Measurements from ENCODE around the gene NBPF1. TPM values are rescaled to one million over a fixed set of nuclear protein-coding genes. Genes with fewer than 3 reads are reported as not detected.
"Not testable (repeated sequence)": the region's sequence is repeated elsewhere in the genome, so short reads cannot be mapped to it uniquely, and the experiment has no call there.

The NBPF1 gene
- total and polyA plus RNA-seq, 10 donors, result 1.3 to 60.7 (median 30.2) TPM

DNA sequence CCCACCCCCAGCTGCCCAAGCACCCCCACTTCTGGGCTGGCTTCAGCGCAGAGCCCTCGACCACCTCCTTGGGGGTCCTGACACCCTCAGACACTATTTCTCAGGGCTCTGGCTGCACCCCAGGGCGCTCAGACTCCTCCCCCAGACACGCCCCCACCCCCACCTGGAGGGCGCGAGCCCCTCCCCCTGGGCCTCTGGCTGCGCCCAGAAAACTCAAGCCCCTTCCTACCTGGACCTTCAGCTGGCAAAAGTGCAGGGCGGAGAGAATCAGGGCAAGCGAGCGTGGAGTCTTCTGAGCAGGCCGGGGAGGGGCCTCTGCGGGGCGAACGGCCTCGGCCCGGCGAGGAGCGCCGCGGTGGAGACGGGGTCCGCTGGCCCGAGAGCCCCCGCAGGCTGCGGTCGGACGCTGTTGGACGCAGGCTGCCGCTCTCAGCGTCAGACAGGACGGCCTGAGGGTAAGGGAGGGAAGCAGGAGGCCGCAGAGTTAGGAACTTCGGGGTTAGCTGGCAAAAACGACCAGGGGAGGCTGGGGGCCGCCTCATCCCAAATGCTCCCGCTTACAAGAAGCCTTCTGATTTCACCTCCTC lies 17.4 kb upstream of the NBPF1 start:
- intact Hi-C loops (cut with DNase I; ENCODE audit: low total_unique reads), result no loop called here
- Histone ChIP-seq H3K27ac (no peak overlapping the region), H3K4me3 (no peak overlapping the region), H3K4me1 (peaks cover 0 to 2% (median 0%) of the 10 kb centered on the region in 6 donors), H3K36me3 (peaks cover 19 to 100% (median 85%) of the 10 kb centered on the region in 6 donors), H3K27me3 (replicated peaks in 1 of 7) (no peaks in the 10 kb centered on the region), H3K9me3 (no peaks in the 10 kb centered on the region)
- WGBS, 5 donors, result 94 to 97% (median 95%) methylated on average over 36 of the region's 36 CpGs
- peak; percentile 83 for DNase-seq
- TF ChIP-seq POLR2A (IDR thresholded peaks at IDR 0.05), result no peak
- peak in 2 of 3 donors; percentile 30 to 47 for TF ChIP-seq POLR2AphosphoS5 (IDR thresholded peaks at IDR 0.05)

GRCh38 chr1:16629916-16630530 lies 16.7 kb upstream of the NBPF1 start:
- H3K4me1 ChIP-seq; H3K9me3 ChIP-seq; H3K4me3 ChIP-seq; H3K27ac ChIP-seq; H3K27me3 ChIP-seq (replicated peaks in 1 of 7); intact Hi-C loops (cut with DNase I; ENCODE audit: low total_unique reads): not testable (repeated sequence)
- H3K36me3 ChIP-seq, result peaks cover 22 to 100% (median 93%) of the 10 kb centered on the region in 6 donors
- peak; percentile 78 for DNase-seq
- 94 to 98% (median 97%) methylated on average over 21 of the region's 21 CpGs for WGBS, 5 donors

- 87 to 93% (median 91%) methylated on average over 19 of the region's 19 CpGs for WGBS, 5 donors
- Histone ChIP-seq H3K4me1 (no peaks in the 10 kb centered on the region), H3K9me3 (no peaks in the 10 kb centered on the region), H3K4me3 (peak overlapping the region in 2 of 8 donors; percentile 0 to 41), H3K36me3 (peaks cover 29 to 100% (median 95%) of the 10 kb centered on the region in 6 donors), H3K27me3 (replicated peaks in 1 of 7) (no peaks in the 10 kb centered on the region), H3K27ac (peak overlapping the region in 1 of 8 donors; percentile 13)
- DNase-seq, result peak; percentile 83
- intact Hi-C loops (cut with DNase I; ENCODE audit: low total_unique reads), result no loop called here
- peak; percentile 26 to 59 (median 32) for TF ChIP-seq POLR2AphosphoS5 (IDR thresholded peaks at IDR 0.05)
- no peak for TF ChIP-seq POLR2A (IDR thresholded peaks at IDR 0.05)
These were observed 15.2 kb upstream of the NBPF1 start for GRCh38 chr1:16628361-16629111.

- H3K36me3 ChIP-seq, result peaks cover 26 to 100% (median 94%) of the 10 kb centered on the region in 6 donors
- DNase-seq, result not testable (repeated sequence)
These were observed 13.1 kb upstream of the NBPF1 start for GRCh38 chr1:16626409-16626983.

GRCh38 chr1:16625497-16626408 lies 12.4 kb upstream of the NBPF1 start:
- Histone ChIP-seq H3K27me3 (replicated peaks in 1 of 7) (no peaks in the 10 kb centered on the region), H3K4me1 (peaks cover 0 to 5% (median 0%) of the 10 kb centered on the region in 6 donors), H3K4me3 (no peak overlapping the region), H3K36me3 (peaks cover 19 to 99% (median 89%) of the 10 kb centered on the region in 6 donors), H3K27ac (no peak overlapping the region), H3K9me3 (no peaks in the 10 kb centered on the region)
- 90 to 93% (median 90%) methylated on average over 25 of the region's 25 CpGs for WGBS, 5 donors
- intact Hi-C loops (cut with DNase I; ENCODE audit: low total_unique reads), result no loop called here
- TF ChIP-seq, protein P1, sequence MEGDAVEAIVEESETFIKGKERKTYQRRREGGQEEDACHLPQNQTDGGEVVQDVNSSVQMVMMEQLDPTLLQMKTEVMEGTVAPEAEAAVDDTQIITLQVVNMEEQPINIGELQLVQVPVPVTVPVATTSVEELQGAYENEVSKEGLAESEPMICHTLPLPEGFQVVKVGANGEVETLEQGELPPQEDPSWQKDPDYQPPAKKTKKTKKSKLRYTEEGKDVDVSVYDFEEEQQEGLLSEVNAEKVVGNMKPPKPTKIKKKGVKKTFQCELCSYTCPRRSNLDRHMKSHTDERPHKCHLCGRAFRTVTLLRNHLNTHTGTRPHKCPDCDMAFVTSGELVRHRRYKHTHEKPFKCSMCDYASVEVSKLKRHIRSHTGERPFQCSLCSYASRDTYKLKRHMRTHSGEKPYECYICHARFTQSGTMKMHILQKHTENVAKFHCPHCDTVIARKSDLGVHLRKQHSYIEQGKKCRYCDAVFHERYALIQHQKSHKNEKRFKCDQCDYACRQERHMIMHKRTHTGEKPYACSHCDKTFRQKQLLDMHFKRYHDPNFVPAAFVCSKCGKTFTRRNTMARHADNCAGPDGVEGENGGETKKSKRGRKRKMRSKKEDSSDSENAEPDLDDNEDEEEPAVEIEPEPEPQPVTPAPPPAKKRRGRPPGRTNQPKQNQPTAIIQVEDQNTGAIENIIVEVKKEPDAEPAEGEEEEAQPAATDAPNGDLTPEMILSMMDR (IDR thresholded peaks at IDR 0.05 in 8 of 11, conservative IDR thresholded peaks at IDR 0.05 in 3 of 11), result no peak
- TF ChIP-seq POLR2AphosphoS5 (IDR thresholded peaks at IDR 0.05), result peak in 2 of 3 donors; percentile 7 to 21
- TF ChIP-seq POLR2A (IDR thresholded peaks at IDR 0.05), result no peak
- DNase-seq, result peak; percentile 82

More at GRCh38 chr1:16626409-16626983, 13.1 kb upstream of the NBPF1 start:
- H3K4me3 ChIP-seq; H3K9me3 ChIP-seq; H3K27ac ChIP-seq; intact Hi-C loops (cut with DNase I; ENCODE audit: low total_unique reads); H3K27me3 ChIP-seq (replicated peaks in 1 of 7); H3K4me1 ChIP-seq: not testable (repeated sequence)
- 86 to 93% (median 92%) methylated on average over 15 of the region's 15 CpGs for WGBS, 5 donors

Data from spleen (tissue), 11 donors.